GM12878 (cell line): ENCODE data around the gene N4BP3.

ENCODE experiments used
- CHD2 ChIP-seq: IDR thresholded peaks from 2 replicates; pipeline ENCODE4 v1.6.1; 2011; ENCODE audit warnings: low read depth, low read length, improper control_type of control experiment, borderline replicate concordance
- CTCF ChIP-seq, 3 experiments: IDR thresholded peaks in 2 of 3; conservative IDR thresholded peaks in 1 of 3; 2 replicates each; pipeline ENCODE4 v1.5.1; 2011; ENCODE audit warnings: low read depth in 3 of 3, low read length in 3 of 3, mild to moderate bottlenecking in 3 of 3, control low read depth in 2 of 3, moderate library complexity in 2 of 3, inconsistent platforms in 1 of 3, mixed read lengths in 1 of 3; ENCODE audit not compliant: control insufficient read depth in 2 of 3, insufficient read depth in 1 of 3; ENCODE audit errors: extremely low read depth in 1 of 3
- E2F4 ChIP-seq: IDR thresholded peaks from 2 replicates; pipeline ENCODE4 v1.6.1; 2012; ENCODE audit warnings: low read depth, low read length, improper control_type of control experiment
- EP300 ChIP-seq, 2 experiments: fragments of 150-350 bp in 1 of 2; IDR thresholded peaks; 2 replicates each; pipeline ENCODE4 v1.6.1; 2011 to 2012; ENCODE audit warnings: low read depth in 2 of 2, low read length in 2 of 2, borderline replicate concordance in 1 of 2, improper control_type of control experiment in 1 of 2, inconsistent platforms in 1 of 2; ENCODE audit not compliant: control insufficient read depth in 1 of 2
- IRF3 ChIP-seq: fragments of 450-650 bp; IDR thresholded peaks from 2 replicates; pipeline ENCODE4 v1.6.1; 2014; ENCODE audit warnings: mild to moderate bottlenecking
- KAT2A ChIP-seq: conservative IDR thresholded peaks from 2 replicates; pipeline ENCODE4 v1.6.1; 2011; ENCODE audit warnings: low read depth, low read length; ENCODE audit not compliant: control insufficient read depth
- MAX ChIP-seq: IDR thresholded peaks from 2 replicates; pipeline ENCODE4 v1.6.1; 2012; ENCODE audit warnings: low read depth, low read length, improper control_type of control experiment
- POLR2A ChIP-seq: IDR thresholded peaks from 2 replicates; pipeline ENCODE4 v1.6.1; 2011; ENCODE audit warnings: low read depth, mild to moderate bottlenecking, low read length

- TF ChIP-seq CTCF (IDR thresholded peaks at IDR 0.05 in 2 of 3, conservative IDR thresholded peaks at IDR 0.05 in 1 of 3; ENCODE audit: control insufficient read depth in 2 of 3, extremely low read depth in 1 of 3, insufficient read depth in 1 of 3, low read depth in 3 of 3, low read length in 3 of 3): no peak
- TF ChIP-seq E2F4: no peak
- TF ChIP-seq EP300 (IDR thresholded peaks at IDR 0.05; ENCODE audit: borderline replicate concordance in 1 of 2, control insufficient read depth in 1 of 2, low read depth in 2 of 2, low read length in 2 of 2): no peak
- no peak for TF ChIP-seq CHD2
- TF ChIP-seq KAT2A: no peak
- TF ChIP-seq IRF3: no peak
- no peak for TF ChIP-seq POLR2A
- TF ChIP-seq MAX: no peak
Observed at GRCh38 chr5:178170455-178170854, 57.1 kb downstream of the N4BP3 start.
